ENCODE results near the gene CCDC8. TPM values are rescaled to one million over a fixed set of nuclear protein-coding genes. Genes with fewer than 3 reads are reported as not detected.

Gene CCDC8
- polyA plus RNA-seq, 2 of the 4 experiments (the other 2 are of a cell fraction), result 0.04 to 0.08 TPM

- TF ChIP-seq E2F6 (IDR thresholded peaks at IDR 0.05; ENCODE audit: borderline replicate concordance, low read depth), result no peak
- no peak for TF ChIP-seq FOXS1 (CRISPR knock-in tag; IDR thresholded peaks at IDR 0.05)
Observed at GRCh38 chr19:46381756-46382345, 31.5 kb downstream of the CCDC8 start (continued).

GRCh38 chr19:46381346-46381745 lies 32.0 kb downstream of the CCDC8 start:
- Histone ChIP-seq H3K4me2 (no peak overlapping the region), H3K9me3 (no peaks in the 10 kb centered on the region), H3K4me1 (peaks cover 8% of the 10 kb centered on the region), H3K4me3 (no peak overlapping the region), H3K27ac (no peak overlapping the region)
- TF ChIP-seq RFX5 (IDR thresholded peaks at IDR 0.05) (no peak), ATOH8 (CRISPR knock-in tag; IDR thresholded peaks at IDR 0.05; ENCODE audit: low read depth) (no peak), HOXB5 (CRISPR knock-in tag; IDR thresholded peaks at IDR 0.05) (no peak), ZFP36 (IDR thresholded peaks at IDR 0.05; ENCODE audit: borderline replicate concordance, partially characterized antibody) (no peak), MYC (IDR thresholded peaks at IDR 0.05; ENCODE audit: borderline replicate concordance, low read length) (no peak), FOSL2 (IDR thresholded peaks at IDR 0.05) (no peak), FOSL2 (CRISPR knock-in tag; IDR thresholded peaks at IDR 0.05) (no peak), PHF8 (IDR thresholded peaks at IDR 0.05; ENCODE audit: borderline replicate concordance, low read depth) (no peak), CTCF (IDR thresholded peaks at IDR 0.05) (no peak), RAD21 (conservative IDR thresholded peaks at IDR 0.05 in 1 of 2, IDR thresholded peaks at IDR 0.05 in 1 of 2) (no peak), EP300 (IDR thresholded peaks at IDR 0.05) (no peak), MAFK (IDR thresholded peaks at IDR 0.05; ENCODE audit: partially characterized antibody) (no peak), KDM5A (IDR thresholded peaks at IDR 0.05) (no peak), HEYL (CRISPR knock-in tag; IDR thresholded peaks at IDR 0.05) (no peak), CHD4 (IDR thresholded peaks at IDR 0.05; ENCODE audit: borderline replicate concordance) (no peak), MAX (IDR thresholded peaks at IDR 0.05) (no peak), EHMT2 (IDR thresholded peaks at IDR 0.05; ENCODE audit: low read depth) (no peak), JUNB (IDR thresholded peaks at IDR 0.05) (no peak), CEBPB (IDR thresholded peaks at IDR 0.05) (no peak), SREBF2 (IDR thresholded peaks at IDR 0.05) (no peak)
- ChIA-PET POLR2A (no interaction called here), CTCF (interaction anchor here (0.6 to 30.8 kb wide), 8 partner anchors 9 to 142 kb away, joined by 3 to 501 read pairs (median 4); partner anchors contain the start of gene PPP5C)
- ATAC-seq (no peak), FAIRE-seq (no peak), DNase-seq (ENCODE audit: low read depth in 1 of 2, low spot score in 1 of 2) (no peak)
- WGBS (ENCODE audit: missing lambda C conversion rate), result 93% methylated on average over 2 of the region's 2 CpGs

GRCh38 chr19:46380690-46381089 lies 32.7 kb downstream of the CCDC8 start:
- no peak for ATAC-seq
- 89% methylated on average over 2 of the region's 2 CpGs for WGBS (ENCODE audit: missing lambda C conversion rate)
- H3K4me2 ChIP-seq, result no peak overlapping the region
- no peak overlapping the region for H3K4me3 ChIP-seq
- no peak overlapping the region for H3K27ac ChIP-seq
- CTCF ChIA-PET, result interaction anchor here (1.3 to 30.8 kb wide), 3 partner anchors 8 to 99 kb away, joined by 6 to 501 read pairs (median 66); no protein-coding TSS in a partner anchor
- no peaks in the 10 kb centered on the region for H3K9me3 ChIP-seq
- FAIRE-seq, result peak; percentile 56
- POLR2A ChIA-PET, result no interaction called here
- no peak for DNase-seq (ENCODE audit: low read depth in 1 of 2, low spot score in 1 of 2)
- peaks cover 8% of the 10 kb centered on the region for H3K4me1 ChIP-seq
- TF ChIP-seq CHD2 (IDR thresholded peaks at IDR 0.05; ENCODE audit: low read length, partially characterized antibody) (no peak), HDAC2 (IDR thresholded peaks at IDR 0.05) (no peak), CHD4 (IDR thresholded peaks at IDR 0.05; ENCODE audit: borderline replicate concordance) (no peak), RNF2 (IDR thresholded peaks at IDR 0.05; ENCODE audit: borderline replicate concordance, low read depth) (no peak), BCL3 (IDR thresholded peaks at IDR 0.05) (no peak), ZC3H11A (IDR thresholded peaks at IDR 0.05) (no peak), ZSCAN20 (CRISPR knock-in tag; IDR thresholded peaks at IDR 0.05) (no peak), ESRRA (IDR thresholded peaks at IDR 0.05; ENCODE audit: borderline replicate concordance, low read length) (no peak), KDM5A (IDR thresholded peaks at IDR 0.05) (no peak), BHLHE40 (IDR thresholded peaks at IDR 0.05; ENCODE audit: low read depth, low read length) (no peak), NPAS2 (CRISPR knock-in tag; IDR thresholded peaks at IDR 0.05; ENCODE audit: borderline replicate concordance) (no peak), SREBF2 (IDR thresholded peaks at IDR 0.05) (no peak), HOXB5 (CRISPR knock-in tag; IDR thresholded peaks at IDR 0.05) (no peak)

All from A549 (cell line).